KOPT-K1 (cell line): ENCODE results near the gene KIF20A.
"Not testable (repeated sequence)": the region's sequence is repeated elsewhere in the genome, so short reads cannot be mapped to it uniquely, and the experiment has no call there.

ENCODE experiments used
- H3K27ac ChIP-seq: fragments of 200-600 bp; sonication (generic); 2 replicates; pipeline ENCODE4 v1.5.1; 2016; ENCODE audit warnings: antibody characterized with exemption, mild to moderate bottlenecking, low read depth, low read length; ENCODE audit not compliant: poor library complexity, severe bottlenecking
- H3K36me3 ChIP-seq: fragments of 200-600 bp; sonication (generic); 2 replicates; pipeline ENCODE4 v1.5.1; 2017; ENCODE audit warnings: antibody characterized with exemption, mild to moderate bottlenecking, low read length, moderate library complexity; ENCODE audit not compliant: insufficient read depth
- H3K9me3 ChIP-seq: fragments of 200-600 bp; sonication (generic); 2 replicates; pipeline ENCODE4 v1.5.1; 2017; ENCODE audit warnings: antibody characterized with exemption, low read length, mild to moderate bottlenecking; ENCODE audit not compliant: insufficient read depth, poor library complexity, severe bottlenecking

Gene KIF20A

DNA sequence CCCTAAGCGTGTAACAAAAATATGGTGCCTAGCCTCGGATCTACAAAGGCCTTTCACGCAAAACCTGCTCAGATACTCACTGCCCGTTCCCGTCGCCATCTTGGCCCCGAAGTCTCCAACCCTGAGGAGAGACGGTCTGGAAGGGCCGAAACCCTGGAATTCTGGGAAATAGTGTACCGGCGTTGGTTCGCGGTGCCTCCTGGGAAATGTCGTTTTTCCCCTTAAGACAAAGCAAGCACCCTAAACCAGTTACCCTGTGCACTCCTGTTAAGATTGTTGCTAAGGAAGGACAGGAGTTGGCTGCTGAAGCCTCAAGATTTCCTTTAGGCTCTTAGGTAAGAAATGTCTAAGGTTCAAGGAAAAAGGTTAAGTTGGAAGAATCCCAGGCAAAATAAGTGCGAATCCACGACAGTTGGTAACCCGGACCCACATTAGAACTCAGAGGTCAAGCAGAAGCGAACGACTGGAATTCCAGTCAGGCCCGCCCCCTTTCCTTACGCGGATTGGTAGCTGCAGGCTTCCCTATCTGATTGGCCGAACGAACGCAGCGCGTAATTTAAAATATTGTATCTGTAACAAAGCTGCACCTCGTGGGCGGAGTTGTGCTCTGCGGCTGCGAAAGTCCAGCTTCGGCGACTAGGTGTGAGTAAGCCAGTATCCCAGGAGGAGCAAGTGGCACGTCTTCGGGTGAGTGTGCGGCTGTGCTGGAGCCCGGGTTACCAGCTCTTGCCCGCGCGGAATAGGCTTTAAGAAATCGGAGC is at the start of gene KIF20A, which contains the start of gene BRD8:
Gene KIF20A, plus strand, starts transcription at position 597 of the 761 bp plus-strand sequence. CDS start 569 bp downstream, outside the sequence.
Gene BRD8, minus strand, starts transcription at position 115 of the 761 bp plus-strand sequence. Its CDS starts 16 bp downstream, at position 99.
- Histone ChIP-seq H3K36me3 (peaks cover 66% of the 10 kb centered on the region), H3K9me3 (no peaks in the 10 kb centered on the region), H3K27ac (peak within 1 kb of the TSS; percentile 98)

DNA sequence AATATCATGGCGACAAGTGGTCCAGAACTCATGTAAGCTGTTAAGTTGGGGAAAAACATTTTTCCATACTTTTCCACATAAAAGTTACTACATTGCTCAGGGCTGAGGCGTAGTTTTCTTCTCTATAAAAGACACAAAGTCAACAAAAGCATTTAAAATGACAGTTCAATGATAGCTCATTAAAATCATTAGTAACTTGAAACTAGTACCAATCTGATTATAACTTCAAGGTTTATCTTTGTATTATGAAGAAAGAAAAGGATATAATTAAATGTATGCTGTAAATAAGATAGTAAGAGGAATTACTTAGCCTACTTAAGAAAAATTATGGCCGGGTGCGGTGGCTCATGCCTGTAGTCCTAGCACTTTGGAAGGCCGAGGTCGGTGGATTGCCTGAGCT is 49.6 kb upstream of the KIF20A start:
- no peaks in the 10 kb centered on the region for H3K36me3 ChIP-seq
- H3K27ac ChIP-seq, result no peak overlapping the region
- no peaks in the 10 kb centered on the region for H3K9me3 ChIP-seq

DNA sequence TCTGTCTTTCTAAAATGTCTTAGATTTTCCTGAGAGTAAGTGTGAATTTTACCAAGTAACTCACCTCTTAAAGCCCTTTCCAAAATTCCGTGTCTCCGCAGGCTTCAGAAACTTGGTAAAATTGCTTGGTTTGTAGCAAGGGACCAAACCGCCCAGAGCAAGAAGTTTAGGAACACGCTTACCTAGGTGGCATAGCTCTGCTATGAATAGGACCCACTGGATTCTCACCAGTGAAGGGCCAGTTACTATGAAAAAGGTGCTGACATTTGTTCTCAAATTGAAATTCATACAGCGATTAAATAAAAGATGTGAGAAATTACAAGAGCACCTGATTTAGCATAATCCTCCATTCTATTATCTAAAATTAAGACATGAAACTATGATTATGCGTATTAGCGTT is 46.4 kb upstream of the KIF20A start:
- Histone ChIP-seq H3K27ac (no peak overlapping the region), H3K9me3 (no peaks in the 10 kb centered on the region), H3K36me3 (no peaks in the 10 kb centered on the region)

DNA sequence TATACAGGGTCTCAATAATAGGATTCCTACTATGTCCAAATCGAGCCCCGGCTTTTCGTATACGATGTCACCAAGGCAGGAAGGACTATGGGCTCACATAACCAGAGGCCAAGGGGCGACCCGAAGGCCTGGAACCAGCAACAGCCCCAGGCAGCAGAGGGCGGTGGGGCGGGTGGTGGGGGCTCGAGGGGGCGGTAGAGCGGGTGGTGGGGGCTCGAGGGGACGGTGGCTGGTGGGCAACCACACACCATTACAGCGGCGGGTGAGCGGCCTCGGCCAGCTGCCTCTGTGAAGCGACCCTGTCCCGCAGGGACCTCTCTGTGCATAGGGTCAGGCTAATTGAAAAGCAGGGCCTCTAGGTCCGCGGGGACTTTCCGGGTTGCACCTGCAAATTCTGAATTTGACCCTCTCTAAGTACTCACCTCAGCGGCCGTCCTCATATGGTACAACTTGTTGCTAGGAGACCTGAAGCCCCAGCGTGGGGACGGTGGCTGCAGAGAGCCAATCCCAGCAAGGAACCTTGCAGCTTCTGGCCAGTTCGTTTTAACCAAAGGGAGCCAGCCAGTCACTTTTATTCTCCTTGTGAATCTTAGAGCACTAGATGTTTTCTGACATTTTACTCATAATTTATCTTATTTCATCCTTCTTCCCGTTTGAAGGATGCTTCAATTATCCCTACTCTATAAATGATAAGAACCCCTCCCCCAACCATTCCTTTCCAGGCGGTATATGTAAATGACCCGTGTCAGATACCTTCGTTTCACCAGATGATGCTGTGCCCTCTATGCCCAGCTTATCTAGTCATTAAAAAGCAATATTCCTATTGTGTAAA is 39.7 kb upstream of the KIF20A start, which contains the start of gene NME5:
Gene NME5, minus strand, starts transcription at position 480 of the 832 bp plus-strand sequence. CDS start 648 bp downstream, outside the sequence.
- Histone ChIP-seq H3K27ac (no peak within 1 kb of the TSS), H3K36me3 (no peaks in the 10 kb centered on the region), H3K9me3 (no peaks in the 10 kb centered on the region)

DNA sequence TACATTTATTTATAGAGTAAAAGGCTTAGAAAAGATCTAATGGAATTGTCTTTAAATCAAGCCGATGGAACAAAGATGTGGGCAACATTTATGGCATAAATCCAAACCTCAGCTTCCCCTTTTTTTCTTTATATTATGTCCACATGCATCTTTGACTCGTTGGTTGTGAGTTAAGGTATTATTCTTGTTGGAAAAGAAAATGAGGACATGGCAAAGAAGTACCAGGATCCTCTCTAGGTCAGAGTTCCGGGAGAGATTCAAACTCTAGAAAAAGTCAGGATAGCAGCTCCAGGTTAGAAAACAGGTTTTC is 39.2 kb upstream of the KIF20A start:
- Histone ChIP-seq H3K27ac (no peak overlapping the region), H3K9me3 (no peaks in the 10 kb centered on the region), H3K36me3 (no peaks in the 10 kb centered on the region)

DNA sequence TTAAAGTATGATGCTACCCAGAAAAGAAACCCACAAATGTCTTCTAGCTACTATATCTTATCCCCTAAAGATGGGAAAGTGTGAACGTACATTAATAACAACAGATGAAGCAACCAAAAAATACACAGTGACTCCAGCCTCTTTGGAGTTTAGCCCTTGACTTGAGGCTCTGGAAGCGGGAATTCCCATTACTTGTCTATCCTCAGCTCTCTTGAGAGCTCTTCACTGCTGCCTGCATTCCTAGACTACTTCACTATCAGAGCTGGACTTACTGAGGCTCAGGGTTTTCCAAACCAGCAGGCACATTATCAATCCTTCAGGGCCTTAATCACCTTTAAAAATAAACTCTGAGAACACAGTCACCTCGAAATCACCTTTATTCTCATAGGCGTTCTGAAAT is 38.6 kb upstream of the KIF20A start:
- no peaks in the 10 kb centered on the region for H3K9me3 ChIP-seq
- H3K36me3 ChIP-seq, result no peaks in the 10 kb centered on the region

DNA sequence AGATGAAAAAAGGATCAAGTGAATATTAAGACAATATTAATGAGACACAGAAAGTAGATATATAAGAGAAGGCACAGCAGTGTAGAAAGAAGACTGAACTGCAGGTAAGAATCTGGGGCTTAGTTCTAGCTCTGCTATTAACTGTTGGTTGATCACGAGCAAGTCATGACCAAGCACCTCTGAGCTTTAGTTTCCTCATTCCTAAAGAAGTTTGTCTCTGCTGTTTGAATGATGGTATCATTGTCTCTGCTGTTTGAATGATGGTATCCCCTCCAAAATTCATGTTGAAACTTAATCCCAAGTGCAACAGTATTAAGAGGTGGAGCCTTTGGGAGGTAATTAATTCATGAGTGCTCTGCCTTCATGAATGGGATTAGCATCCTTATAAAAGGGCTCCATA is 37.2 kb upstream of the KIF20A start:
- H3K27ac ChIP-seq, result no peak overlapping the region
- H3K9me3 ChIP-seq, result no peaks in the 10 kb centered on the region
- H3K36me3 ChIP-seq, result no peaks in the 10 kb centered on the region

More for the DNA sequence above, 38.6 kb upstream of the KIF20A start:
- H3K27ac ChIP-seq, result no peak overlapping the region

DNA sequence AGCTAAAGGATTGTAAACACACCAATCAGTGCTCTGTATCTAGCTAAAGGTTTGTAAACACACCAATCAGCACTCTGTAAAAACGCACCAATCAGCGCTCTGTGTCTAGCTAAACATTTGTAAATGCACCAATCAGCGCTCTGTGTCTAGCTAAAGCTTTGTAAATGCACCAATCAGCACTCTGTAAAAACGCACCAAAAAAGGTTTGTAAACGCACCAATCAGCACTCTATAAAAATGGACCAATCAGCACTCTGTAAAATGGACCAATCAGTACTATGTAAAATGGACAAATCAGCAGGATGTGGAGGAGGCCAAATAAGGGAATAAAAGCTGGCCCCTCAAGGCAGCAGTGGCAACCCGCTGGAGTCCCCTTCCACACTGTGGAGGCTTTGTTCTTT is 35.3 kb upstream of the KIF20A start:
- H3K36me3 ChIP-seq, H3K9me3 ChIP-seq, H3K27ac ChIP-seq: not testable (repeated sequence)

DNA sequence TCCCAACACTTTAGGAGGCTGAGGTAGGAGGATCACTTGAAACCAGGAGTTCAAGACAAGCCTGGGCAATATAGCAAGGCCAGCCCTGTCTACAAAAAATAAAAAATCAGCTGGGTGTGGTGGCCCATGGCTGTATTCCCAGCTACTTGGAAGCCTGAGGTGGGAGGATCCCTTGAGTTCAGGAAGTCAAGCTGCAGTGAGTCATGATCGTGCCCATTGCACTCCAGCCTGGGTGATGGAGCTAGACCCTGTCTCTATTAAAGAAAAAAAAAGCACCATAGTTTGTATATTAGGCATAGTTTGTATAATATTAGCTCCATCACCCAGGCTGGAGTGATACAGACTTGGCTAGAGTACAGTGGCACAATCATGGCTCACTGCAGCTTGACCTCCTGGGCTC is 30.1 kb upstream of the KIF20A start:
- H3K9me3 ChIP-seq, result no peaks in the 10 kb centered on the region
- no peaks in the 10 kb centered on the region for H3K36me3 ChIP-seq
- H3K27ac ChIP-seq, result no peak overlapping the region

DNA sequence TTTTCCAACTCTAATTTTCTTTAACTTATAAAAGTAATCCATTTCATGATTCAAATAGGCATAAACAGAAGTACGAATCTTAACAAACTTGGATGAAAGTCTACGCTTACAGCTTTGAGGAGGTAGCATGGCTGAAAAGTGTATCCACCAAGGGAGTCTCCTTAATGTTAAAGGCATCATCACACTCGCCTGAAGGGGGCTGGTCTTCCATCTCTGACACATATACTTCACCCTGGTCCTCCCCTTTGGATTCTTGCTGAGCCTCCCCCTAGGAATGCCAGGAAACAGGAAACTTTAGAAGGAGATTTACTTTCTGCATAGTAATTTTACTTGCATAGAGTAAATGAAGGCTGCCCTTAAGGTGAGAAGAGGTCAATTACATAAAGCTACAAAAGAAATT is 29.4 kb upstream of the KIF20A start:
- Histone ChIP-seq H3K36me3 (no peaks in the 10 kb centered on the region), H3K27ac (no peak overlapping the region), H3K9me3 (no peaks in the 10 kb centered on the region)

DNA sequence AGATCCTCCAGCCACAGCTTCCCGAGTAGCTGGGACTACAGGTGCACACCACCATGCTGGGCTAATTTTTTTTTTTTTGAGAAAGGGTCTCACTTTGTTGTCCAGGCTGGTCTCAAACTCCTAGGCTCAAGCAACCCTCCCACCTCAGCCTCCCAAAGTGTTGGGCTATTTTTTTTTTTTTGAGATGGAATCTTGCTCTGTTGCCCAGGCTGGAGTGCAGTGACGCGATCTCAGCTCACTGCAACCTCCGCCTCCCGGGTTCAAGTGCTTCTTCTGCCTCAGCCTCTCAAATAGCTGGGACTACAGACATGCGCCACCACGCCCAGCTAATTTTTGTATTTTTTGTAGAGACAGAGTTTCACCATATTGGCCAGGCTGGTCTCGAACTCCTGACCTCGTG is 22.9 kb upstream of the KIF20A start:
- not testable (repeated sequence) for H3K27ac ChIP-seq, H3K9me3 ChIP-seq
- H3K36me3 ChIP-seq, result peaks cover 55% of the 10 kb centered on the region

DNA sequence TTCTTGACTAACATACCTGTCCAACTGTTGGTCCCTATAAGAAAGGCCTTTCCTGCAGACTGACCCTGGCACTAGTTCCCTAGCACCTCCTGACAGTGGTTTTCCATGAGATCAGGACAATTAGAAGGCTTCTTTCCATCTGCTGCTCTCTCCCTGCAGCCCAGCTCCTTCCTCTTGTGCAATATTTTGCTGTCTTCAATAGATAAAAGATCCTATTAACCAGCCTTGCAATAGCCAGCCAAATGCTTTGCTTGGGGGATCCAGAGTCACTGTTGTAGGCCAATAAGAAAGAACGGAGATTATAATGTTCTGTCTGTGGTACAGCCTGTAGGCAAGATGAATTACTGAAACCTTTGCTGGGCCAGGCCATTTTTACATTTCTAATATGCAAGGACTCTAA is 21.3 kb upstream of the KIF20A start:
- peaks cover 72% of the 10 kb centered on the region for H3K36me3 ChIP-seq
- H3K9me3 ChIP-seq, result no peaks in the 10 kb centered on the region
- H3K27ac ChIP-seq, result no peak overlapping the region

DNA sequence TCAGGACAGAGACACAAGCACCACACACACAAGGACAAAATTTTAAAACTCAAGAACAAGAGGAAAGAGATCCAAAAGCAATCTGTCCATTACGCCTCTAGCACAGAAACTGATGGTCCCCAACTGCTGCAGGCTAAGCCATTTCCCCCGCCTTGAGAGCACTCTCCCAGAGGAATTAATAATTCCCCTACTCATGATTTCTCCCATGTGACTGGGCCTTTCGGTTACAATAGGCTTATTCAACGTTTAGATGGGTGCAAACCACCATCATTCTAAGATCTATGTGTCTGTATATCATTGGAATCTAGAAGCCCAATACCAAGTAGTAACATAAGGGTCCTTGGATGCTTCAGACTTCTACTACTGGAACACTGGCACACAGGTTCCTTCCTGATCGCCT is 19.2 kb upstream of the KIF20A start:
- H3K9me3 ChIP-seq, result no peaks in the 10 kb centered on the region
- peaks cover 92% of the 10 kb centered on the region for H3K36me3 ChIP-seq
- no peak overlapping the region for H3K27ac ChIP-seq

DNA sequence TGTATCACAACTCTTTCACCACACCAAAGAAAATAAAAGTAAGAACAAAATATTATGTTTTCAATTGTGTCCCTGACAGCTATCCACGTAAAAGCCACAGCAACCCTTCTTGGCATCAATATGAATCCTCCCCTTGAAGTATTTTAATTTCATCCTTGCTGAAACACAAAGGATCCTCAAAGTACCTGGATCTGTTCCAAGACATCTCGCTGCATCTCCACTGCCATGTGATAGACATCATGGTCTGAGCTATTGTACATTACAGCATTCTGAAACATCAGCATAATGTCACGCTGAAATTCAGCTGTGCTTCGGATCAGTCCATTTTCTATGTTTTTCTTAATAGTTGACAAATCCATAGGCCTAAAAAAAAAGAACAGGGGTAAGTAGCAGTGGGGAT is 18.2 kb upstream of the KIF20A start:
- H3K36me3 ChIP-seq, result peaks cover 100% of the 10 kb centered on the region
- H3K27ac ChIP-seq, result no peak overlapping the region
- no peaks in the 10 kb centered on the region for H3K9me3 ChIP-seq

DNA sequence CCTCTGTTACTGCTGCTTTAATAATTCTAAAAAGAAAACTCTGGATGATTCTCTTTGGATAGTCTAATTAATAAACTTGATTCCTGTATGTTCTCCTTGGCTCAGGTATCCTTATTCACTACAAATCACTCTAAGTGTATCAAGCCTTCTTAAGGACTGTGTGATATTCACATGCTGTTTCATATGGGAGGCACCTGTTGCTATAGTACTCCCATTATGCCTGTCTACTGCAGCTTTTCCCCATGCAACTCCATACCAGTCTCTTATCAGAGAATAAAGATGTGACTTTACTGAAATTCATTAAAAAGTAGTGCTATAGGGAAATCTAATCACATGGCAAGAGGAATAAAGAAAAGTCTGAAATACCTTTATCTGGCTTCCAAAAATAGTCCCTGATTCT is 15.2 kb upstream of the KIF20A start:
- H3K36me3 ChIP-seq, result peaks cover 100% of the 10 kb centered on the region
- H3K9me3 ChIP-seq, result no peaks in the 10 kb centered on the region
- no peak overlapping the region for H3K27ac ChIP-seq
